Stimulated activated CD4-positive, alpha-beta T cell treated with anti-CD3 and anti-CD28 coated beads, Interleukin-4, amount 100 ng/mL, for 48 hours (primary cell): ENCODE data around the gene LLPH.
"Not testable (repeated sequence)": the region's sequence is repeated elsewhere in the genome, so short reads cannot be mapped to it uniquely, and the experiment has no call there.

Source experiments
- DNase-seq, 2 donors: peaks; one replicate each; pipeline ENCODE4 v3.0.0-alpha.2; 2020; ENCODE audit warnings: low read depth in 2 of 2

Gene LLPH

DNA sequence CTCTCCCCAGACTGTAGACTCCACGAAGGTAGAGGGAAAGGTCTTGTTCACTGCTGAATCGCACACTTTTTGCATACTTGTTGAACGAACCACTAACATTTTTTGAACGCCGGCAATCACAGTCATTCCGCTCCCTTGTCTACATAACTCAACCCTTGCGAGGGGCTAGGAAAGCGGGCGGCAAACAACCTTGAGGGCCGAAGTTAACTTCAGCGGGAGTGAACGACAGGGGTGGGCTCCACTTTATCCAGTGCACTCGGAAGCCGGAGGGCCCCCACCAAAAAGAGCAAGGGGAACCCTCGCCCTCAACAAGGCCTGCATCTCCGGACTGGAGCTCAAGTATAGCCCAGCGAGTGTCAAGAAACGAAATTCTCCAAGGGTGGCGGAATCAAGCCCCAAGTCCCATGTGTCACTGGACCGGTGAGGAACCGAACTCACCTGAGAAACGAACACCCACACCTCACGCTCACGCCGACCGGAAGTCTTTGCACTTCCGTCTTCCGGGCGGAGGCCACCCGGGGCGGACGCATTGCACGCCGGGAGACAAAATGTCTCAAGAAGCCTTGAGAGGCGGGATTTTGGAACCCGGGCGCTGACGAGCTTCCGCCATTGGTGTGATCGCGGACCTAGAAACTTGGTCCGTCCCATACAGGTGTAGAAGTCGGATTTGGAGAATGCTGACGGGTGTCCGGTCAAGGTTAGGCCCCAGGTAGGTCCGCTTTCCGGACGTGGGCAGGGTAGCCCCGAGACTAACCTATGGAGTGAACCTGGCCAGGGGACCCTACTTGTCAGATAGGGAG, at the start of gene LLPH:
TSS of gene LLPH (minus strand) at position 484 of the 800 bp plus-strand sequence. CDS start 1,644 bp downstream, outside the sequence.
- DNase-seq = peak; percentile 82 to 88

DNA sequence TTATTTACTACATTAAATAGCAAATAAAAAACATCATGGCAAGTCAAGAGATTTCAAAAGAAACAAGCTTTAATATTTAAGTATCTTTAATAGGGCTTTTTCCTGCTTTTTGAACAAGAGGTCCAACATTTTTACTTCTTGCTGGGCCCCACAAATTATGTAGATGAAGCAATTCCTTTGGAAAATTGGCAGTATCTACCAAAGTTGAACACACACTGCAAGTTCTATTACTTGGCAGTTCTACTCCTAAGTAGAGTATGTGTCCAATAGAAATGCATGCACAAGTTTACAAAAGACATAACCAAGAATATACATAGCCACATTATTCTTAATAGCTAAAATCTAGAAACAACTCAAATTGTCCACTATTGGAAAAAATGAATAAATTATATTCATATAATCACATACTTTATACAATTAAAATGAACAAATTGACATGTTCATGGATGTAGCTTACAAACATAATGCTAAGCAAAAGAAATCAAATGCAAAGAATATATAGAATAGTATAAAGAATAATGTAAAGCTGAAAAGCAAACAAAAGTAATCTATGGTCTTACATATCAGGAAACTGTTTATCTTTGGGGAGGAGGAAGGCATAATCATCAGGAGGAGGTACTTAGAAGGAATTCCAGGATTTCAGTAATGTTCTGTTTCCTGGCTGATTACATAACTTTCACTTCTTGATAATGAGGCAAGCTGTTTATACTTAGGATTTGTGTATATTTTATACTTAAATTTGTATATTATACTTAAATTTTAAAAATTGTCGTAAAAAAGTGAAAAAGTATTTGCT, 45.8 kb upstream of the LLPH start:
- DNase-seq = no peak

DNA sequence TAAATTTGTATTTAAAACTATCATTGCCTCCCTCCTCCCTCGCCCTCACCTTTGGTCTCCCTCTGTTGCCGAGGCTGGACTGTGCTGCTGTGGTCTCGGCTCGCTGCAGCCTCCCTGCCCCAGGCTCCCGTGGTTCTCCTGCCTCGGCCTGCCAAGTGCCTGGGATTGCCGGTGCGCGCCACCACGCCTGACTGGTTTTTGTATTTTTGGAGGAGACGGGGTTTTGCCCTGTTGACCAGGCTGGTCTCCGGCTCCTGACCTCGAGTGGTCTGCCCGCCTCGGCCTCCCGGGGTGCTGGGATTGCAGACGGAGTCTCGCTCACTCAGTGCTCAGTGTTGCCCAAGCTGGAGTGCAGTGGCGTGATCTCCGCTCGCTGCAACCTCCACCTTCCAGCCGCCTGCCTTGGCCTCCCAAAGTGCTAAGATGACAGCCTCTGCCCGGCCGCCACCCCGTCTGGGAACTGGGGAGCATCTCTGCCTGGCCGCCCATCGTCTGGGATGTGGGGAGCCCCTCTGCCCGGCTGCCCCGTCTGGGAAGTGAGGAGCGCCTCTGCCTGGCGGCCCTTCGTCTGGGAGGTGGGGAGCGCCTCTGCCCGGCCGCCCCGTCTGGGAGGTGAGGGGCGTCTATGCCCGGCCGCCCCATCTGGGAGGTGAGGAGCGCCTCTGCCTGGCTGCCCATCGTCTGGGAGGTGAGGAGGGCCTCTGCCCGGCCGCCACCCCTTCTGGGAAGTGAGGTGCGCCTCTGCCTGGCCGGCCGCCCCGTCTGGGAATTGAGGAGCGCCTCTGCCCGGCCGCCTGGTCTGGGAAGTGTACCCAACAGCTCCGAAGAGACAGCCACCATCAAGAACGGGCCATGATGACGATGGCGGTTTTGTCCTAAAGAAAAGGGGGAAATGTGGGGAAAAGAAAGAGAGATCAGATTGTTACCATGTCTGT, 44.1 kb upstream of the LLPH start:
- not testable (repeated sequence) for DNase-seq

DNA sequence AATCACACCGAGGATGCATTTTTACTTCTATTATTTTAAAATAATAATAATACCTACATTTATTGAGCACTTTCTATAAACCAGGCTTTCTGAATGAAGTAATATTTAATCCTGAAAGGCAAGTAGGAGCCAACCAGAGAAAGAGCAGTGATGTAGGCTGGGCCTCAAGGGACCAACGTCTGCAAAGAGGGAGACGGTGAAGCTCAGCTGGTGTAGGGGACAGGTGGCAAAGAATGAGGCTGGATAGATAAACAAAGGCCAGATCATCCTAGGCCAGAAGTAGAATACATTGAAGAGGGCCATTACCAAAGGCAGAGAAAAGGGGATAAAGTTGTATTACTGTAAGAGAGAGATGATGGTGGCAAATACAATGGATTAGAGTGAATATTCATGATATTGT, 40.1 kb upstream of the LLPH start:
- no peak for DNase-seq

DNA sequence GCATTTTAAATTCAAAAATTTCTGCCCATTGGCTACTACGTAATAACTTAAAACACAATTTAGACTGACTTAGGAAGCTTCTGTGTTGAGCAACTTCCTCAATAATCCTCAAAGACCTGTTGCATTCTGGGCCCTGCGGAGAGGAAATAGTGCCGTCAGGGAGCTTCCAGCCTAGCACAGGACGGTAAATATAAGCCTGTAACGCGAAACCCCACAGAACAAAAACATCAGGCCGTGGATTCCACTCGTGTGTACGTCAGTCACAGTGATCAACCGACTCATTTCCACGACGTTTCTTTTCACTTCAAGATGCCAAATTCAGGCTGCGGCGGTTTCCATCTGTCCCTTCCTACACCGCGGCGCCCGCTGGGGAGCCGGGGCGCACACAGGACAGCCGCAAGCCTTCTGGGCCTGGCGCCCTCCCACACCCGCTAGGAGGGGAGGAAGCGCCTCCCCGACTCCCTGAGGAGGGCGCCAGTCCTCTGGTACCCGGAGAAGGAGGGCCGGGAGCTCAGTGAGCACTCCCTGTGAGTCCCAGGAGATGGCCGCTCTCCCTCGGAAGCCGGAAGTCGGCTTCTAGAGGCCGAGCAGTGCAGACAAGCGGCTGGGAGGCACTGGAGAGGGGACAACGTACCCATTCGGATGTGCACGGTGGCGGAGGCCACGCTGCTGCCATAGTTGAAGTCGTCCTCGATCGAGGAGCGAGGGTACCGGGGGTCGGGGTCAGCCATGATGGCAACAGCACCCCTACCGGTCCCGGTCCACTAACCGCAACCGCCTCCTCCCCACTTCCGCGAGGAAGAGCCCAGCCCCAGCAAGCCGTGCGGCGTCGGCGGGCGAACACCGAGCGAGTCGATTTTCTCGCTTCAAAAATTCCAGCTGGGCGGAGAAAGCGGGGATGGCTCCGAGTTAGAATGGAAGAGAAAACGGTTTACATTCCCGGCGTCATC, 38.9 kb upstream of the LLPH start, which contains the start of gene TMBIM4:
TSS of gene TMBIM4 (minus strand) at position 776 of the 950 bp plus-strand sequence. CDS start at position 731, 45 bp downstream.
- peak; percentile 76 to 86 for DNase-seq

DNA sequence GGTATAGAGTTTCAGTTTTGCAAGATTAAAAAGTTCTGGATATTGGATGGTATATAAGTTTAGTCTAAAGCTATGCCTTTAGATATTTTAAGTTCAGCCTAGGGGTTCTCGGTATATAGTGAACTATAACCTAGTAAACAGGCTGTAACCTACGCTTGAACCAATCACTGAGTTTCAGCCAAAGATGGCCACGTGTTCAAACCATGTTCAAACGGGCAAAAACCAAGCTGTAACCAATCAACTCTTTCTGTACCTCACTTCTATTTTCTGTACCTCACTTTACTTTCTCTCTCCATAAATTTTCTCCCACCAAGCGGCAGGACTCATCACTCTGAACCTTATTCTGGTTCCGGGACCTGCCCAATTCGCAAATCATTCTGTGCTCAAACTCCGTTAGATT, 37.9 kb upstream of the LLPH start:
- DNase-seq = no peak

DNA sequence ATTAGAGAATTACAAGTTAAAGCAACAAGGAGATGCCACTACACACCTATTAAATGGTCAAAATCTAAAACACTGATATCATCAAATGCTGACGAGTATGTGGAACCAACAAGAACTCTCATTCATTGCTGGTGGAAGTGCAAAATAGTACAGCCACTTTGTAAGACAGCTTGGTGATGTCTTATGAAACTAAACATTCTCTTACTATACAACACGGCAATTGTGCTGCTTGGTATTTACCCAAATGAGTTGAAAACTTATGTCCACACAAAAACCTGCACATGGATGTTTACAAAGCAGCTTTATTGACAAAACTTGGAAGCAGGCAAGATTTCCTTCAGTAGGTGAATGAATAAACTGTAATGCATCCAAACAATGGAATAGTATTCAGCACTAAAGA, 36.0 kb upstream of the LLPH start:
- DNase-seq = no peak

DNA sequence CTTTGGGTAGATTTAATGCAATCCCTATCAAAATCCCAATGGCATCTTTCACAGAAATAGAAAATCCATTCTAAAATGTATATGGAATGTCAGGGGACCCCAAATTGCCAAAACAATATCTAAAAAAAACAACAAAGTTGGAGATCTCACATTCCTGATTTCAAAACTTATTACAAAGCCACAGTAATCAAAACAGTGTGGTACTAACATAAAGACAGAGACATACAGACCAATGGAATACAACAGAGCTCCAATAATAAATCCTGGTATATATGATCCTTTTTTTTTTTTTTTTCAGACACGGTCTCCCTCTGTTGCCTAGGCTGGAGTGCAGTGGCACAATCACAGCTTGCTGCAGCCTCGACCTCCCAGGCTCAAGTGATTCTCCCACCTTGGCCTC, 34.6 kb upstream of the LLPH start:
- no peak for DNase-seq

DNA sequence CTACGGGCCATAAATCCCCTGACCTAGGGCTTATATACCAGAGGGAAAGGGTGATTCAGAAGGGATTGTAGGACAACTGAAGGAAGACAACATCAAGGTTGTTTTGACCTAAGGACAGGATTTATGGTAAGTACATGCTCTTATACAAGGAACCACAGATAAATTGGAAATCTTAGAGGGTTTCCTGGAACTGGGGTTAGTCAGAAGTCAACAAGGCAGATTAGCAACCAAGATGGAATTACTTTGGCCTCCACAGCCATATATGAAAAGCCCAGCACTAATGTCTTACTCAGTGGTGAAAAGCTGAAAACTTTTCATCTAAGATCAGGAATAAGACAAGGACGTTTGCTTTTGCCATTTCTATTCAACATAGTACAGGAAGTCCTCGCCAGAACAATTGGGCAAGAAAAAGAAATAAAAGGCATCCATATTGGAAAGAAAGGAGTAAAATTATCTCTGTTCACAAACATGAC, 33.8 kb upstream of the LLPH start:
- DNase-seq = no peak

DNA sequence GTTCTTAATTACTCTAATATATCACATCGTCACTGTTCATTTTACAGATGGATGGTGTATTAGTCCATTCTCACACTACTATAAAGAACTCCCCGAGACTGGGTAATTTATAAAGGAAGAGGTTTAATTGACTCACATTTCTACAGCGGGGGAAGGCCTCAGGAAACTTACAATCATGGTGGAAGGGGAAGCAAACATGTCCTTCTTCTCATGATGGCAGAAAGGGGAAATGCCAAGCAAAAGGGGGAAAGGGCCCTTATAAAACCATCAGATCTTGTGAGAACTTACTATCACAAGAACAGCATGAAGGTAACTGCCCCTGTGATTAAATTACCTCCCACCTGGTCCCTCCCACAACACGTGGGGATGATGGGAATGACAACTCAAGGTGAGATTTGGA, 32.7 kb upstream of the LLPH start:
- DNase-seq = no peak

DNA sequence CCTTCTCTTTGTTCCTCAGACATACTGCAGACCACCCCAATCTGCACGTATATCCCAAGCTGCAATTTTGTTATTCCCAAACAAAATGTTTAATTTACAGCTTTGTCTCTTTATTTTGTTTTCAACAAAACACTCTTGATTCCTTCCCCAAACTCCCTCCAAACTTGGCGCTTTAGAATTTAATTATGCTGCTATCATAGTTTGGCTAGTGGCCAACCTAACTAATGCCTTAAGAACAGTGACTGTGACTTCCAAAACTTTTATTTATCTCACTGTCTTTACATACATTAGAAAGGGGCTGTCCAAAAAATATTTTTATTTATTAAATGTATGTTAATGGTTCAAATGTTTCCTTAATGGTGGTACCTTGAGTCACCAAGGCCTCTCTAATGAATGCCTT, 32.2 kb upstream of the LLPH start:
- no peak for DNase-seq

DNA sequence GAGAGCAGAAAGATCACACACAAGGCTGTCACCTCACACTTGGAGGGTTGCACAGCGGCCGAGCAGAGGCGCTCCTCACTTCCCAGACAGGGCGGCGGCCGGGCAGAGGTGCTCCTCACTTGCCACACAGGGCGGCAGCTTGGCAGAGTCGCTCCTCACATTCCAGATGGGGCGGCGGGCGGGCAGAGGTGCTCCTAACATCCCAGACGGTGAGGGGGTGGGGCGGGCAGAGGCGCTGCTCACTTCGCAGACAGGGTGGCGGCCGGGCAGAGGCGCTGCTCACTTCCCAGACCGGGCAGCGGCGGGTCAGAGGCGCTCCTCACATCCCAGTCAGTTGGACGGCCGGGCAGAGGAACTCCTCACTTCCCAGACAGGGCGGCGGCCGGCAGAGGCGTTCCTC, 30.2 kb upstream of the LLPH start:
- no peak for DNase-seq

DNA sequence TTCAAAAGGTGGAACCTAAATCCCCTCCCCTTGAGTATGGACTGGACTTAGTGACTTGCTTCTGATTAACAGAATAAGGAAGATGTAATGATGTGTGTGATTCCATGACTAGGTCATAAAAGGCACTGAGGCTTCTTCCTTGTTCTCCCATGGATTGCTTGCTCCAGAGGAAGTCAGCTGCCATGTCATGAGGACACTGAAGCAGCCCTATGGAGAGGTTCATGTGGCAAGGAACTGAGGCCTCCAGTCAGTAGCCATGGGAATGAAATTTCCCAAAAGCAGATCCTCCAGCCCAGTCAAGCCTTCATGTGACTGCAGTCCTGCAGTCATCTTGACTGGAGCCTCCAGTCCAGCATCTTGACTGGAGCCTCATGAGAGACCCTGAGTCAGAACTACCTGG, 28.6 kb upstream of the LLPH start:
- no peak for DNase-seq

DNA sequence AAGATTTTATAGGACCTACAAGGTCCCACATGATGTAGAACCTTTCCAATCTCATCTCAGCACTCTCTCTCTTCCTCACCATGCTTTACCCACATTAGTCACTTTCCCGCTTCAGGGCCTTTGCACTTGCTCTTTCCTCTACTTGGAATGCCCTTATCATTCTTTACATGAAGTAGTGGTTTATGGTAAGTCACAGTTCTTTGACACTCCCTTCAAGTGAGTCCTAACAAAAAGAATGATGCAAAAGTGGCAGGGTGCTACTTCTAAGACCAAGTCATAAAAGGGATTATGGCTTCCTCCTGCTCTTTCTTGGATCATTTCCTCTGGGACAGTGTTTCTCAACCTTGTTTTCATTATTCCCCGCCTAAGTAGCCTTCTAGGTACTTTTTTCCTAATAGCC, 26.1 kb upstream of the LLPH start:
- DNase-seq = no peak

DNA sequence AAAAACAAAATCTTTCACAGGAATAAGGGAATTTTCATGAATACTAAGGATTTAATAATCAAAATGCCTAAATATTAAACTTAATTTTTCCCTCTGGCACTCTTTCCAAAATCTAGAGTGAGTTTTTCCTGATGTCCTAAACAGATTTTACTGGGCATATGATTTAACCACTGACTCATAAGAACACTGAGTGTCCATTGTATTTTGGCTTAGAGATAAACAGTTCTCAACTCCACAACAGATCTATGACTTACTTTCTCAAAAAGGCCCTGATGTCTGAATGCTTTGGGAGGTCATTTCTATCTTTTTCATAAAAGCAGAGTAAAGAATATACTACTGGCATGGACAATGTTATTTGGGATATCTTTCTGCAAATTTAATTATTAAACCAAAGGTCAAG, 24.2 kb upstream of the LLPH start:
- DNase-seq = no peak

DNA sequence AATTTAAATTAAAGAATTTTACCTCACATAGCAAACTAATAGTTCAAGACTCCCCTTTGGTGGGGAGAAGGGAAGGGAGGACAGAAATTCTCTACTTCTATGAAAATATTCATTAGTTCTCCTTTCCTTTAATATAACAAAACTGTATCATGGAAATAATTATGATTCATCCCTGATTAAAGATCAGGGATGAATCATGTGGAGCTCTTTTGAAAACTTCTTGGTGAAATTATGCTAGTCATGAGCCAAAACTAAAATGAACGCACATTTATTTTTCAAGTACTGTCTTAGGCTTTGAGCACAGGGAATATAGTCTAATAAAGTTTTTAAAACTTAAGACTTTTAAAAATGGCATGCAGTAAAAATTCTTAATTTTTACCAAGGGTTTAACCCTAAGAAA, 22.2 kb upstream of the LLPH start:
- no peak for DNase-seq

DNA sequence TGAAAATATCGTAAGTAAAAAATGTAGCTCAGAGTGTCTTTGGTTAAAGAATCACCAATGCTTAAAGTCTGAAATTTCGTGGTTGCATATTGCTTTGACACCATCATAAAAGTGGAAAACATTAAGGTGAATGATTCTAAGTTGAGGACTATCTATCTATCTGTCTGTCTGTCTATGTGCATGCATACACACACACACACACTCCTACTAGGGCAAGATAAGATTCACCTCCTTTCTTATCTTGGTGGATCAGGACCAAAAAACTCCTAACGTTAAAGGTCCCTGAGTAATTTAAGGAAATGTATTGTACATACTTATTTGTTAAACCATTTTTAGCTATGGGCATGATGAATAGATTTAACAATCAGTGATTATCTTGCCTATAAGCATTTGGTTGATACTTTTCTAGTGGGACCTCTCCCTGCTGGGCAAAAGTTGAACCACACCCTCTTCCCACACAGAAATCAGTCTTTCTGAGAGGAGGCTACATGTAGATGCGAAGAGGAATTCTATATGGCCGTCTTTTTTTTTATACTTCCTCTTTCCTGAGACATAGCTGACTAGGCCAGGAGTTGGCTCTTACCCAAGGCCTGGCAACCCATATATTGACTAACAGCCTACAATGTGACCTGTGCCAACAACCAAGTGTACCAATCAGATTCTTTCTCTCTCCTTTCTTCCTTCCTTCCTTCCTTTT, 19.3 kb upstream of the LLPH start:
- DNase-seq = no peak

DNA sequence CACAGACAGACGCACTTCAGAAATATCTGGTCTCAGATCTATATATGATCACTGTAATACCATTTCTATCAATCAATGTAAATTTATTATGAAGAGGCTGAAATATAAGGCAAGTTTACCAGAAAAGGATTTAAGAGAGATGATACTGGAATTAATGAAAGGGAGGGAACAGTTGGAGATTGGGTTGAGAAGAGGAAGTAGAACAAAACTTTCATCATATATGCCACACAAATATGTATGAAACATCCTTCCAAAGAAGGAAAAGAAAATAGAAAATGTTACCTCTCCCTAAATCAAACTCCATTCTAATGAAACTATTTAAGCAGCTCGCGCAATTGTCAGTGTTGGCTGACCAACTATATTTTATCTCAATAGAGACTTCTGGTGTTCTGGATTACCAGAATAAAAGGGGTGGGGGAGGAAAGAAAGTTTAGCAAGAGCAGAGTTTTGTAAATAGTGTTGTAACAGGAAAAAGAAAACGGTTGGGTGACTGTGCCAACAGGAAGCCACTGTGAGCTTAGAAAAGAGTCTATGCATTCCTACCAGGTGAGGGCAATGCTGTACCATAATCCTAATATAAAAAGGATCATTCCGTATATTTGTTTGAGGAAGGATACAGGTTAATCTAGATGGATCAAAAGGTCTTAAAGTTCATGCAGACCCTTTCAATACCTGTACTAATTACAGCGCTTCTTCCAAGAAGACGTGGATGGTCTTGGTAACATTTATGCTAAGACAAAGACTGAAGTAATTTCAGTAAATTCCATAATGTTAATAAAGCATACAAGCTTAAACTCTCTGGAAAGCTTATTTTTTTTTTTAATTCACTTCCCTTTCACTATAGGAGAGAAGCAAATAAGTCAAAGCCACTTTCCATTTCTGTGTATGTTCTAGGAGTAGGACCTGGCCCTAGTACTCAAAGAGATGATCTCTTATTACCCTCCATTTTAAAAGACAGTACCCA, 14.5 kb upstream of the LLPH start:
- DNase-seq = no peak

DNA sequence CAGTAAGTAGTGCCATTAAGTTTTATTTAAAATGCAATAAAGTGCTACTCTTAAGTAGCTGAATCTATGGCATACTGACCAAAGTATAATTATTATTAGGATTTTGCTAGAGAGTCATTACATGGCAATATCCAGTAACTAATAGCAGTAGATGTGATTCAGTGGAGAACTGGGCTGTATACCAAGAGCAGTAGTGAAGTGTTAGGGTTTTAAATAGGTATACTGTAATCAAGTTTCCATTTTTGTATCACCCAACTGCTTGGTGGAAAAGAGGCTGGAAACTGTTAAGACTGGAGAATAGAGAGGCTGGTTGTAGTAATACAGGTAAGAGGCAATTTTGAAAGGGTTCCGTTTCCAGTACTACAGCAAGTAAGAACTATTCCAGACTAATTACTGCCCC, 13.3 kb upstream of the LLPH start:
- DNase-seq = no peak
